SJSA1 (cell line): Measurements from ENCODE around the gene SKA2. TPM values are rescaled to one million over a fixed set of nuclear protein-coding genes. Genes with fewer than 3 reads are reported as not detected.

ENCODE experiments used
- DNase-seq, 2 experiments: peaks; one replicate each; pipeline ENCODE4 v3.0.0-alpha.2; 2015 to 2020; ENCODE audit warnings: low spot score in 2 of 2, low read depth in 1 of 2
- H3K27ac ChIP-seq: fragments of 250-450 bp; sonication (Bioruptor Pico); 2 replicates; pipeline ENCODE4 v1.5.1; 2020; ENCODE audit warnings: mild to moderate bottlenecking, moderate library complexity
- H3K27me3 ChIP-seq: fragments of 250-450 bp; sonication (Bioruptor Pico); replicated peaks from 2 replicates; pipeline ENCODE4 v1.5.1; 2020; ENCODE audit warnings: mild to moderate bottlenecking, moderate library complexity
- H3K36me3 ChIP-seq: fragments of 250-450 bp; sonication (Bioruptor Pico); 2 replicates; pipeline ENCODE4 v1.5.1; 2020; ENCODE audit warnings: mild to moderate bottlenecking
- H3K4me1 ChIP-seq: fragments of 250-450 bp; sonication (Bioruptor Pico); replicated peaks from 2 replicates; pipeline ENCODE4 v1.6.1; 2021; ENCODE audit warnings: mild to moderate bottlenecking
- H3K4me3 ChIP-seq: fragments of 250-450 bp; sonication (Bioruptor Pico); 2 replicates; pipeline ENCODE4 v1.5.1; 2020; ENCODE audit warnings: mild to moderate bottlenecking
- H3K9me3 ChIP-seq: fragments of 250-450 bp; sonication (Bioruptor Pico); replicated peaks from 2 replicates; pipeline ENCODE4 v1.5.1; 2020; ENCODE audit warnings: mild to moderate bottlenecking
- total RNA-seq: library from RNA; depleted of rRNA; stranded (reverse); fragments of >200 nt; shearing (Covaris generic); gene quantifications from 2 replicates; pipeline ENCODE4 v1.2.3, GENCODE V29; 2014

SKA2 gene
- total RNA-seq, 1 experiment from 2014 or later: 332 TPM

GRCh38 chr17:59167571-59168001 lies 12.6 kb upstream of the SKA2 start:
- Histone ChIP-seq H3K27ac (no peak overlapping the region), H3K36me3 (peaks cover 60% of the 10 kb centered on the region), H3K27me3 (no peaks in the 10 kb centered on the region), H3K4me3 (no peak overlapping the region), H3K4me1 (peaks cover 12% of the 10 kb centered on the region), H3K9me3 (no peaks in the 10 kb centered on the region; the same call in 1 of the 2 replicates)
- no peak for DNase-seq

GRCh38 chr17:59165933-59166342 lies 11.0 kb upstream of the SKA2 start:
- Histone ChIP-seq H3K27me3 (no peaks in the 10 kb centered on the region), H3K9me3 (no peaks in the 10 kb centered on the region; the same call in 1 of the 2 replicates), H3K4me1 (peaks cover 12% of the 10 kb centered on the region), H3K27ac (no peak overlapping the region), H3K4me3 (no peak overlapping the region), H3K36me3 (peaks cover 56% of the 10 kb centered on the region)
- peak in 1 of 2 experiments; percentile 36 for DNase-seq

- DNase-seq: no peak
- peaks cover 63% of the 10 kb centered on the region for H3K36me3 ChIP-seq
- H3K27me3 ChIP-seq: no peaks in the 10 kb centered on the region
- no peaks in the 10 kb centered on the region; the same call in 1 of the 2 replicates for H3K9me3 ChIP-seq
- H3K27ac ChIP-seq: no peak overlapping the region
- no peak overlapping the region for H3K4me3 ChIP-seq
- peaks cover 42% of the 10 kb centered on the region for H3K4me1 ChIP-seq
These were observed 6.5 kb upstream of the SKA2 start for GRCh38 chr17:59161477-59161876.

- no peak for DNase-seq
- H3K4me3 ChIP-seq: peak overlapping the region; percentile 3; the same call in 1 of the 2 replicates
These were observed 5.4 kb upstream of the SKA2 start for GRCh38 chr17:59160157-59161025.

GRCh38 chr17:59155439-59156177 lies 622 bp upstream of the SKA2 start, which contains the start of gene PRR11:
Gene PRR11 (plus strand): TSS chr17:59155746. CDS start chr17:59169753, 14,007 bp downstream.
- H3K9me3 ChIP-seq: no peaks in the 10 kb centered on the region
- H3K36me3 ChIP-seq: peaks cover 37% of the 10 kb centered on the region
- DNase-seq: peak; percentile 100
- peaks cover 51% of the 10 kb centered on the region for H3K4me1 ChIP-seq
- H3K4me3 ChIP-seq: peak within 1 kb of the TSS; percentile 63
- H3K27me3 ChIP-seq: no peaks in the 10 kb centered on the region
- H3K27ac ChIP-seq: peak within 1 kb of the TSS; percentile 98

More at GRCh38 chr17:59160157-59161025, 5.4 kb upstream of the SKA2 start:
- Histone ChIP-seq H3K27me3 (no peaks in the 10 kb centered on the region), H3K27ac (peak overlapping the region; percentile 54), H3K36me3 (peaks cover 55% of the 10 kb centered on the region), H3K9me3 (no peaks in the 10 kb centered on the region), H3K4me1 (peaks cover 37% of the 10 kb centered on the region)

DNA sequence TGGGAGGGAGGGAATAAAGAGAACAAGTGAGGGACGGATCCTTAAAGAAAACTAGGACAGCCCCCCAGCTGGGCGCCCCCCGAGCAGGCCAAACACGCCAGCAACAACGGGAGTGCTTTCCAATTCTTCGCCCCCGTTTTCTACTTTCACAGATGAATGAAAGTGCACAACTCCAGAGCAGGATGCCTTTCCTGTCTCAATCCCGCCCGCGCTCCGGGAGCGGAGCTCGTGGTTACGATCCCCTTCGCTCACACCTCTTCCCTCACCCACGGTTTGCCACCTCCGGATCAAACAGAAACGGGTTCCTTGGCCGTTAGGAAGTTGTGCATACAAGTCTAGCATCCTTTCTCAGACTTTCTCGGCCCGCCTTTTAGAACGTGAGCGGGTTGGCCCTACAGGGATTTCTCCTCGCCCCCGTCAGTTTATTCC lies 680 bp downstream of the SKA2 start:
- peaks cover 34% of the 10 kb centered on the region for H3K36me3 ChIP-seq
- peaks cover 42% of the 10 kb centered on the region for H3K4me1 ChIP-seq
- H3K4me3 ChIP-seq: peak overlapping the region; percentile 63
- no peaks in the 10 kb centered on the region for H3K27me3 ChIP-seq
- no peaks in the 10 kb centered on the region for H3K9me3 ChIP-seq
- peak in 1 of 2 experiments; percentile 69 for DNase-seq
- peak overlapping the region; percentile 98 for H3K27ac ChIP-seq

- peak overlapping the region; percentile 63 for H3K4me3 ChIP-seq
- peak overlapping the region; percentile 98 for H3K27ac ChIP-seq
These were observed 2.1 kb downstream of the SKA2 start for GRCh38 chr17:59152925-59153324.

GRCh38 chr17:59151591-59151990 lies 3.4 kb downstream of the SKA2 start:
- H3K9me3 ChIP-seq: no peaks in the 10 kb centered on the region
- peak in 1 of 2 experiments; percentile 27 for DNase-seq
- no peak overlapping the region for H3K4me3 ChIP-seq
- H3K4me1 ChIP-seq: peaks cover 15% of the 10 kb centered on the region
- H3K27ac ChIP-seq: peak overlapping the region; percentile 19; the same call in 1 of the 2 replicates
- H3K27me3 ChIP-seq: no peaks in the 10 kb centered on the region
- peaks cover 35% of the 10 kb centered on the region for H3K36me3 ChIP-seq

More at GRCh38 chr17:59152925-59153324, 2.1 kb downstream of the SKA2 start:
- DNase-seq: no peak
- peaks cover 37% of the 10 kb centered on the region for H3K36me3 ChIP-seq
- H3K27me3 ChIP-seq: no peaks in the 10 kb centered on the region
- peaks cover 28% of the 10 kb centered on the region for H3K4me1 ChIP-seq
- H3K9me3 ChIP-seq: no peaks in the 10 kb centered on the region

DNA sequence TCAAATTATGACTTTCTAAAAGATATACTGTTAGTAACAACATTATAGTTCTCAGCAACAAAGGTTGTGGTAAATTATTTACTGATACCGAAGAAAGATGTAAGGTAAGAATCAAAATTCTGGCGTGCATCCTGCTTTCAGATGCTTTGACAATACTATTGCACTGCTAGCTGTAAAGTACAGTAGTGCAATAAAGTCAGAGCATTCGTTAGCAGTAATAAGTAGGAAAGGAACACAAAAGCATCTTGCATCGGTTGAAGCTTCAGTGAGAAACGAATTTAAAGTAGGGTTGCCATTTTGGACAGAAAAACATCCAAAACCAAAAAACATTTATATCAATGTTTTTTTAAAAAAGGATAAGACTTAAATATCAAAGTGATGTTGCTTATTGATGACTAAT lies 4.0 kb downstream of the SKA2 start:
- no peak for DNase-seq
- H3K36me3 ChIP-seq: peaks cover 37% of the 10 kb centered on the region
- H3K4me3 ChIP-seq: no peak overlapping the region
- peaks cover 14% of the 10 kb centered on the region for H3K4me1 ChIP-seq
- H3K27ac ChIP-seq: no peak overlapping the region
- no peaks in the 10 kb centered on the region for H3K27me3 ChIP-seq
- H3K9me3 ChIP-seq: no peaks in the 10 kb centered on the region

DNA sequence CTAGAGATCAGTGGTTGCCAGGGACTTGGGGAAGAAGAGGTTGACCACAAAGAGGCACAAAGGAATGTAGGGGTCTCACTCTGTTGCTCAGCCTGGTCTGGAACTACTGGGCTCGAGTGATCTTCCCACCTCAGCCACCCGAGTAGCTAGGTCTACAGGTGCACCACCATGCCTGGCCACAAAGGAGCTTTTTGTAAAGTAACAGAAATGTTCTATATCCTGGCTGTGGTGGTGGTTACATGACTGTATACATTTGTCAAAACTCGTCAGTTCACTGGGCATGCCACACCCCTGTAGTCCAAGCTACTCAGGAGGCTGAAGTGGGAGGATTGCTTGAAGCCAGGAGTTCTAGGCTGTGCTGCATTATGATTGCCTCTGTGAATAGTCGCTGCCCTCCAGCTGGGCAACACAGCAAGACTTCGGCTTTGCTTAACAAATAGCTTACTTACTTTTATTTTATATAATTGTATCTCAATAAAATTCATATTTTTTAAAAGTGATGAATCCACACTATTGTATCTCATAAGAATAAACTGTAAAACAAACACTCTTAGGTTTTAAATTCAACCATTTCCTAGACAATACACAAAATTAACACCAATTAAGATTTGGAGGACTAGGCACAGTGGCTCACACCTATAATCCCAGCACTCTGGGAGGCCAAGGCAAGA lies 5.0 kb downstream of the SKA2 start:
- H3K27me3 ChIP-seq: no peaks in the 10 kb centered on the region
- no peak overlapping the region for H3K4me3 ChIP-seq
- no peak overlapping the region for H3K27ac ChIP-seq
- no peaks in the 10 kb centered on the region for H3K9me3 ChIP-seq
- peaks cover 43% of the 10 kb centered on the region for H3K36me3 ChIP-seq
- peaks cover 14% of the 10 kb centered on the region for H3K4me1 ChIP-seq
- DNase-seq: no peak

GRCh38 chr17:59149051-59149450 lies 5.9 kb downstream of the SKA2 start:
- Histone ChIP-seq H3K27ac (no peak overlapping the region), H3K36me3 (peaks cover 44% of the 10 kb centered on the region), H3K27me3 (no peaks in the 10 kb centered on the region), H3K9me3 (no peaks in the 10 kb centered on the region), H3K4me1 (peaks cover 14% of the 10 kb centered on the region), H3K4me3 (no peak overlapping the region)
- no peak for DNase-seq

DNA sequence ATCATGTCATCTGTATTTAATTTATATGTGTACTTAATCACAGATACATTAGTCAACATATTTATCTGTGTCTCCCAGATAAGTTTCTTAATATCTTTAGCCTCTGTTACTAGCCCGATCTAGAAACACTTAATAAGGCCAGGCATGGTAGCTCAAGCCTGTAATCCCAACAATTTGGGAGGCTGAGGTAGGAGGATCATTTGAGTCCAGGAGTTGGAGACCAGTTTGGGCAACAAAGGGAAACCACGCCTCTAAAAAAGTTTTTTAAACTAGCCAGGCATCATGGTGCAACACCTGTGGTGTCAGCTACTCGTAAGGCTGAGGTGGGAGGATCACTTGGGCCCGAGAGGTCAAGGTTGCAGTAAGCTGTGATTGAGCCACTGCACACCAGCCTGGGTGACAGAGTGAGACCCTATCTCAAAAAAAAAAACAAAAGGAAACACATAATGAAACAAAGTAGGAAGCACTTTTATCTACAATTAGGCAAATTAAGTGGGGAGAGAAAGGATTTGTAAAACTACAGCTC lies 9.4 kb downstream of the SKA2 start:
- Histone ChIP-seq H3K9me3 (no peaks in the 10 kb centered on the region), H3K4me1 (no peaks in the 10 kb centered on the region; the same call in 1 of the 2 replicates), H3K4me3 (no peak overlapping the region), H3K27ac (no peak overlapping the region), H3K36me3 (peaks cover 67% of the 10 kb centered on the region), H3K27me3 (no peaks in the 10 kb centered on the region)
- DNase-seq: no peak

DNA sequence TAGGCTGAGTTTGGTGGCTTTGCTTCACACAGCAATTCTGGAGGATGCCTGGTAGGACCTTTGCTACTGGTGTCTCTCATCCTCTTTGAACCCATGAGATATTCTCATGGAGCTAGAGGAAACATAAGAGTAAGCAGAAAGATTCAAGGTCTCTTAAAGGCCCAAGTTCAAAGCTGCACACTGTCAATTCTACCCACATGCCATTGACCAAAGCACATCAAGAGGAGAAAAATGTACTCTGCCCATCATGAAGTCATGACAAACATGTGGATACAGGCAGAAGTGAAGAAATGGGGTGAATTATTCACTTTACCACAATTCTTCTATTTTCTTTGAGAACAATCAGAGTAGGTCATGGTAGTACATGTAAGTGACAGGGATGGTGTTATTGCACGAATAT lies 13.1 kb downstream of the SKA2 start:
- no peak for DNase-seq
- H3K9me3 ChIP-seq: no peaks in the 10 kb centered on the region; the same call in 1 of the 2 replicates
- no peak overlapping the region for H3K4me3 ChIP-seq
- H3K4me1 ChIP-seq: no peaks in the 10 kb centered on the region
- H3K36me3 ChIP-seq: peaks cover 63% of the 10 kb centered on the region
- H3K27ac ChIP-seq: no peak overlapping the region
- no peaks in the 10 kb centered on the region for H3K27me3 ChIP-seq
